Testis (tissue), 2 donors: Measurements from ENCODE around the gene MPRIP.

Experiments used
- CTCF ChIP-seq, 3 experiments: fragments of 450-650 bp in 2 of 3; fragments of 200-600 bp in 1 of 3; sonication (generic) in 1 of 3; IDR thresholded peaks; one replicate each; pipeline ENCODE4 v1.5.1; 2016 to 2019; ENCODE audit warnings: antibody characterized with exemption in 3 of 3, mild to moderate bottlenecking in 2 of 3, moderate library complexity in 1 of 3
- POLR2A ChIP-seq: fragments of 450-650 bp; IDR thresholded peaks from one replicate; pipeline ENCODE4 v1.6.1; 2017; ENCODE audit warnings: antibody characterized with exemption, mild to moderate bottlenecking, moderate library complexity

DNA sequence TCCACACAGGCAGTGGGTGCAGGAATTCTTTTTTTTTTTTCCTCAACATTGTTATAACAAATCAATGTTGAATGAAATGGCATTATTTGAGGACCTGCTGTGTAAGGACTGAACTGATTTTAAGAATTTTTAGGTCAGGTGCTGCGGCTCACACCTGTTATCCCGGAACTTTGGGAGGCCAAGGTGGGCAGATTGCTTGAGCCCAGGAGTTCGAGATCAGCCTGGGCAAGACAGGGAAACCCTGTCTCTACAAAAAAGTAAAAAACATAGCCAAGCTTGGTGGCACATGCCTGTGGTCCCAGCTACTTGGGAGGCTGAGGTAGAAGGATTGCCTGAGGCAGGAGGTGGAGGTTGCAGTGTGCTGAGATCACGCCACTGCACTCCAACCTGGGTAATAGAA, 12.4 kb downstream of the MPRIP start:
- TF ChIP-seq POLR2A (no peak), CTCF (IDR thresholded peaks at IDR 0.05) (no peak)
